GM21576 (cell line): ENCODE data around the gene CFAP97D2.
"Not testable (repeated sequence)": the region's sequence is repeated elsewhere in the genome, so short reads cannot be mapped to it uniquely, and the experiment has no call there.

ENCODE experiments used
- ATAC-seq: cut with Tn5 transposase; IDR thresholded peaks from one replicate; pipeline ENCODE4 v1.9.1; 2021; ENCODE audit warnings: mild to moderate bottlenecking, moderate library complexity; ENCODE audit not compliant: unreplicated experiment

CFAP97D2 gene

DNA sequence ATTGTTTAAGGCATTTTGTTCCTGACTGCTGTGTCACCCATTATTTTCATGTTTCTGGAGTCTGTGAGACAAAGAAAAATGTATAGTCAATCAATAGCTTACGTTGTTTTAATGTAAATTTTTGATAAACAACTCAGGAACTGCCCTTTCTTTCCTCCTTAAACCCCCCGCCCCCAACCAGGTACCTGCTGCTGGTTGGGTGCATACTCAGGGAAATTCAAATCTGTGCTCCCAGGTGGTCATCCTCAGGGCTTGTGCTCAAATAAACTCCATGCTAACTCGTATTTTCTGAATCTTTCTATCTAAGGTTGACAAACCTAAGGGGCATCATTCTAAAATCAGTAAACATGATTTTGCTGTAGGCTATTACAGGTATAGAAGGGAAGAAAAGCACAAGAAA lies 51.5 kb downstream of the CFAP97D2 start:
- ATAC-seq = no peak

DNA sequence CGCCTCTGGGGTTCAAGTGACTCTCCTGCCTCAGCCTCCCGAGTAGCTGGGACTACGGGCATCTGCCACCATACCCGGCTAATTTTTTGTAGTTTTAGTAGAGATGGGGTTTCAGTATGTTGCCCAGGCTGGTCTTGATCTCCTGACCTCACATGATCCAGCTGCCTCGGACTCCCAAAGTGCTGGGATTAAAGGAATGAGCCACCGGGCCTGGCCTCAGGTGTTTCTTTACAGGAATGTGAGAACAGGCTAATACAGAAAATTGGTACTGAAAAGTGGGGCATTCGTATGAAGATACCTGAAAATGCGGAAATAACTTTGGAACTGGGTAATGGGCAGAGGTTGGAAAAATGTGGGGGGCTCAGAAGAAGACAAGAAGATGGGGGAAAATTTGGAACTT lies 52.8 kb downstream of the CFAP97D2 start:
- no peak for ATAC-seq

GRCh38 chr13:114234266-114234644 lies 55.2 kb downstream of the CFAP97D2 start:
- ATAC-seq = no peak

- peak; percentile 89 for ATAC-seq
Observed at GRCh38 chr13:114234645-114235421, 55.8 kb downstream of the CFAP97D2 start, which contains the start of gene CDC16. Gene CDC16 (plus strand): TSS chr13:114234897. CDS start chr13:114235085, 188 bp downstream.

DNA sequence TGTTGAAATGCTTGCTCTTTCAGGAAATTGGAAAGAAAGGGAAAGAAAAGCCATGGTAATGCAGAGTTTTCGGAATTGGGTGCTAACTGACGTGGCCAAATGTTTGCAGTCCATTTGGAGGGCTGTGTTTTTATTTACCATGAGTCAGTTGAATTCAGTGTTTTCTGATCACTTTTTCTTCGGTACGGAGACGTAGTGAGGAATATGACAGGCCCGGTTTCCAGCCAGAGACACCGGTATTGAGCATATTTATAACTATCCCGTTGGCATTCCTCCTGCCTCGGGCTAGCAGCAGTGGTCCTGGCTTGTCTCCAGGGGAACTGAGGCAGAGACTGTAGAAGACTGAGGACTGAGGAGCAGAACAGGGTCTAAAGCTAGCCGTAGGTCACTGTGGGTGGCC lies 56.6 kb downstream of the CFAP97D2 start:
- ATAC-seq = no peak

DNA sequence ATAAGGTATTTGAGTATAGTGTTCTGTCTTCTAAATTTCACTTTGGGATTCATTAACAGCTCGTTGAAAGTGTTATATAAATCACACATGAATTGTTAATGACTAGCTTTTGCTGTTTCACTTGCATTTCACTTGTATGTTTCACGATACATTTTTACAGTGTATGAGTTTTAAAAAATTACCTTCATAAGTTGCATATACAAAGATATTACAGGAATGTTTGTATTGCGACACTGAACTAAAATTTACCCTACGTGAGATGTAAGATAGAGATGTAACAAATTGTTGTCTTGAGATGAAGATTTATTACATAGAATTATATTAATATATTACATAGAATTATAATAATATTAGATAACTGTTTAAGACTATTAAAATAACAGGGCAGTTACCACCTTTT lies 57.2 kb downstream of the CFAP97D2 start:
- ATAC-seq = no peak

GRCh38 chr13:114237415-114238112 lies 58.5 kb downstream of the CFAP97D2 start:
- no peak for ATAC-seq

DNA sequence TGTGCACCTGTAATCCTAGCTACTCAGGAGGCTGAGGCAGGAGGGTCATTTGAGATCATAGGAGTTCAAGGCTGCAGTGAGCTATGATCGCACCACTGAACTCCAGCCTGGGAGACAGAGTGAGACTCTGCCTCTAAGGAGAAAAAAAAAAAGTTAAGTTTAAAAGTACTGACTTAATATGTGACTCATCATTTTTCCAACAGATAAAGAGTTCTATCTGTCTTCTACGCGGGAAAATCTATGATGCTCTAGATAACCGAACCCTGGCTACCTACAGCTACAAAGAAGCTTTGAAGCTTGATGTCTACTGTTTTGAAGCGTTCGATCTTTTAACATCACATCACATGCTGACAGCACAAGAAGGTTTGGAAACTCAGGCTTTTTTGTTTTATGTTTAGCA lies 62.9 kb downstream of the CFAP97D2 start:
- no peak for ATAC-seq

- no peak for ATAC-seq
Observed at GRCh38 chr13:114243971-114244370, 64.9 kb downstream of the CFAP97D2 start.

GRCh38 chr13:114244637-114245036 lies 65.6 kb downstream of the CFAP97D2 start:
- ATAC-seq = no peak

- no peak for ATAC-seq
Observed at GRCh38 chr13:114248011-114248410, 69.0 kb downstream of the CFAP97D2 start.

DNA sequence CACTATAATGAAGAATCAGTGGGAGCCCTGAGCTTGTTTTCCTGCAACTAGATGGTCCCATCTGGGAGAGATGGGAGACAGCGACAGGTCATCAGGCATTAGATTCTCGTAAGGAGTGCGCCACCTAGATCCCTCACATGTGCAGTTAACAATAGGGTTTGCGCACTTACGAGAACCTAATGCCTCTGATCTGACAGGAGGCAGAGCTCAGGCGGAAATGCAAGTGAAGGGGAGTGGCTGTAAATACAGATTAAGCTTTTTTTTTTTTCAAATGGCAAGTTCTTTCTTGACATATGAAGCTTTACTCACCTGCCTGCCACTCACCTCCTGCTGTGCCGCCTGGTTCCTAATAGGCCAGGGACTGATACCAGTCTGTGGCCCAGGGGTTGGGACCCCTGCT lies 70.0 kb downstream of the CFAP97D2 start:
- ATAC-seq = no peak

- not testable (repeated sequence) for ATAC-seq
Observed at GRCh38 chr13:114251639-114252440, 72.8 kb downstream of the CFAP97D2 start.

GRCh38 chr13:114256547-114256946 lies 77.5 kb downstream of the CFAP97D2 start:
- ATAC-seq = no peak

DNA sequence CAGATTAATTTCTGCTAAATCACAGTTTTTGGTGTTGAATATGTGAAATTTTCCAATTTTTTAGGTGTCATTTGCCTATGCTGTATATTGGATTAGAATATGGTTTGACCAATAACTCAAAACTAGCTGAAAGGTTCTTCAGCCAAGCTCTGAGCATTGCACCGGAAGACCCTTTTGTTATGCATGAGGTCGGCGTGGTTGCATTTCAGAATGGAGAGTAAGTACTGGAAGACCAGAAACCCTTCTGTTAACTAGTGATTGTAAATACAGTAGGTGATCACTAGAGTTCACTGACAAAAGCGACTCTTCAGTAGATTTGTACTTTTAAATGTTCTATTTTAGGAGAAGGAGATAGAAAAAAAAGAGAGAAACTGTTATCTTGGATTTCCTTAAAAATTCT lies 78.0 kb downstream of the CFAP97D2 start:
- ATAC-seq = no peak

DNA sequence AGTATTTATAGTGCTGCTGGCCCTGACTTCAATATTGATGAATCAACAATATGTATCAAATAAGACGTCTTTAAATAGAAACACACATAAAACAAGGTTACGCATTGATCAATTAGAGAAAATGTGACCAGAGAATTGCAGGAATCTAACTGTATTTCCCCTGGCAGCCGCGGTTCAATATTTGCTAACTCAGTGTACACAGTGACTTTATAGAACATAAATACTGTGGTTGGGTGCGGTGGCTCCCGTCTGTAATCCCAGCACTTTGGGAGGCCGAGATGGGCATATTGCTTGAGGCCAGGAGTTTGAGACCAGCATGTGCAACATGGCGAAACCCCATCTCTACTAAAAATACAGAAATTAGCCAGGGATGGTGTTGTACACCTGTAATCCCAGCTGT lies 79.5 kb downstream of the CFAP97D2 start:
- ATAC-seq = no peak

GRCh38 chr13:114259374-114259773 lies 80.3 kb downstream of the CFAP97D2 start:
- ATAC-seq = no peak

- ATAC-seq = peak; percentile 64
Observed at GRCh38 chr13:114259974-114260373, 80.9 kb downstream of the CFAP97D2 start.

DNA sequence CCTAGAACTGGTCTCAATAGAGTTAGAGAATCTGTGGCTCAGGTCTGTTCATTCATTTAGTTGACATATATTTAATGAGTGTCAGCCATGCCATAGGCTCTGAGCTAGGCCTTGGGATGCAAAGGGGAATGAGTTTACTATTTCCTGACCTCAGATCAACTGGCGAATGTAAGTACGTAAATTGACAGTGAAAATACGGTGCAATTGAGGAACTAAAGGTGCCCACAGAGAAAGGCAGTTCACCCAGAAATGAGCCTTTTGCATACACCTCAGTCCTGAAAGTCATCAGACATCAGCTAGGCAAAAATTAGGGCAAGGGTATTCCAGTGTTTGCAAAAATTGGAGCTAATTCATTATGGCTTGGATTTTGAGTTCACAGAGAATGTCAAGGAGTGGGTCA lies 81.8 kb downstream of the CFAP97D2 start:
- ATAC-seq = no peak

GRCh38 chr13:114261328-114261965 lies 82.4 kb downstream of the CFAP97D2 start:
- no peak for ATAC-seq

DNA sequence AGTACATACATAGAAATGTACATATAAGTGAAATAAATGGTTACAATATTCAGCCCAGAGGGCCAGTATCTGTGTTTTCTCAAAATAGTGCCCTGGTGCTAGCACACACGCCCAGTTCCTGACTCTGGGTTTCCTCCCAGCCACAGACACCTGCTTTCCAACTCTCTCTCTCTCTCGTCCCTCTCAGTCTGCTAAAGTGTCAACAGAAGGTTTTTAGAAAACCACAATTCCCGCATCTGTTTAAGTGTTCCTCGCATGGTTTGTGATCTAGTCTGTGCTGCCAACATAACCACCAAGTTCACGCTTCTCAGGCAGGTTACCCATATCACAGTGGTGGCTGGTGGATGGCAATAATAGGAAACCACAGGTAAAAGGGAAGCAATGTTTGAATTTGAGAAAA lies 84.5 kb downstream of the CFAP97D2 start:
- no peak for ATAC-seq
